ENCODE measurements around the gene ABCB4. TPM values are rescaled to one million over a fixed set of nuclear protein-coding genes. Genes with fewer than 3 reads are reported as not detected.

ABCB4 gene
- total RNA-seq, 1 donor, result under 0.01 TPM

- no peak for TF ChIP-seq CTCF (IDR thresholded peaks at IDR 0.05; ENCODE audit: insufficient read depth, low read depth, low read length)
- DNase-seq (ENCODE audit: low read depth), result no peak
- H3K4me3 ChIP-seq (ENCODE audit: low read depth, low read length), result no peak overlapping the region
Observed at GRCh38 chr7:87499494-87499893, 24.0 kb upstream of the ABCB4 start.

- H3K4me3 ChIP-seq (ENCODE audit: low read depth, low read length), result no peak overlapping the region
- DNase-seq (ENCODE audit: low read depth), result no peak
- TF ChIP-seq CTCF (IDR thresholded peaks at IDR 0.05; ENCODE audit: insufficient read depth, low read depth, low read length), result no peak
Observed at GRCh38 chr7:87498893-87499292, 23.4 kb upstream of the ABCB4 start.

GRCh38 chr7:87497482-87497881 lies 22.0 kb upstream of the ABCB4 start:
- no peak for TF ChIP-seq CTCF (IDR thresholded peaks at IDR 0.05; ENCODE audit: insufficient read depth, low read depth, low read length)
- DNase-seq (ENCODE audit: low read depth), result no peak
- no peak overlapping the region for H3K4me3 ChIP-seq (ENCODE audit: low read depth, low read length)

- DNase-seq (ENCODE audit: low read depth), result no peak
- no peak for TF ChIP-seq CTCF (IDR thresholded peaks at IDR 0.05; ENCODE audit: insufficient read depth, low read depth, low read length)
- no peak overlapping the region for H3K4me3 ChIP-seq (ENCODE audit: low read depth, low read length)
Observed at GRCh38 chr7:87495366-87495765, 19.9 kb upstream of the ABCB4 start.

- DNase-seq (ENCODE audit: low read depth), result no peak
Observed at GRCh38 chr7:87494454-87494853, 19.0 kb upstream of the ABCB4 start.

GRCh38 chr7:87483131-87483530 lies 7.7 kb upstream of the ABCB4 start:
- TF ChIP-seq CTCF (IDR thresholded peaks at IDR 0.05; ENCODE audit: insufficient read depth, low read depth, low read length), result no peak
- DNase-seq (ENCODE audit: low read depth), result no peak
- H3K4me3 ChIP-seq (ENCODE audit: low read depth, low read length), result no peak overlapping the region

More at GRCh38 chr7:87494454-87494853, 19.0 kb upstream of the ABCB4 start:
- TF ChIP-seq CTCF (IDR thresholded peaks at IDR 0.05; ENCODE audit: insufficient read depth, low read depth, low read length), result no peak
- H3K4me3 ChIP-seq (ENCODE audit: low read depth, low read length), result no peak overlapping the region

- no peak for TF ChIP-seq CTCF (IDR thresholded peaks at IDR 0.05; ENCODE audit: insufficient read depth, low read depth, low read length)
- DNase-seq (ENCODE audit: low read depth), result no peak
Observed at GRCh38 chr7:87482115-87482514, 6.6 kb upstream of the ABCB4 start.

More at GRCh38 chr7:87482115-87482514, 6.6 kb upstream of the ABCB4 start:
- H3K4me3 ChIP-seq (ENCODE audit: low read depth, low read length), result no peak overlapping the region

Data from fibroblast of villous mesenchyme (primary cell).